Mucosa of rectum (tissue), 2 donors: ENCODE results near the gene MRPS34.

Source experiments
- H3K27ac ChIP-seq, 2 donors: one replicate each; pipeline ENCODE4 v1.7.0; 2013; ENCODE audit warnings: inconsistent platforms in 2 of 2, low read depth in 2 of 2, low read length in 2 of 2
- H3K27me3 ChIP-seq, 2 donors: one replicate each; pipeline ENCODE4 v1.7.0; 2013; ENCODE audit warnings: low read length in 2 of 2; ENCODE audit not compliant: control insufficient read depth in 2 of 2, insufficient read depth in 2 of 2
- H3K36me3 ChIP-seq, 2 donors: one replicate each; pipeline ENCODE4 v1.7.0; 2013; ENCODE audit warnings: low read length in 2 of 2; ENCODE audit not compliant: control insufficient read depth in 2 of 2, insufficient read depth in 2 of 2
- H3K4me1 ChIP-seq, 2 donors: one replicate each; pipeline ENCODE4 v1.7.0; 2013; ENCODE audit warnings: low read length in 2 of 2, mild to moderate bottlenecking in 1 of 2; ENCODE audit not compliant: control insufficient read depth in 2 of 2, insufficient read depth in 2 of 2
- H3K4me3 ChIP-seq, 2 donors: one replicate each; pipeline ENCODE4 v1.7.0; 2013; ENCODE audit warnings: low read length in 2 of 2
- H3K9ac ChIP-seq, 2 donors: one replicate each; pipeline ENCODE4 v1.7.0; 2013; ENCODE audit warnings: low read length in 2 of 2, low read depth in 1 of 2, mild to moderate bottlenecking in 1 of 2
- H3K9me3 ChIP-seq, 2 donors: one replicate each; pipeline ENCODE4 v1.7.0; 2013; ENCODE audit warnings: low read length in 2 of 2; ENCODE audit not compliant: control insufficient read depth in 2 of 2
- donor health status: healthy.
- donor health status: Normal muscosa, but diverticular disease.

MRPS34 gene

DNA sequence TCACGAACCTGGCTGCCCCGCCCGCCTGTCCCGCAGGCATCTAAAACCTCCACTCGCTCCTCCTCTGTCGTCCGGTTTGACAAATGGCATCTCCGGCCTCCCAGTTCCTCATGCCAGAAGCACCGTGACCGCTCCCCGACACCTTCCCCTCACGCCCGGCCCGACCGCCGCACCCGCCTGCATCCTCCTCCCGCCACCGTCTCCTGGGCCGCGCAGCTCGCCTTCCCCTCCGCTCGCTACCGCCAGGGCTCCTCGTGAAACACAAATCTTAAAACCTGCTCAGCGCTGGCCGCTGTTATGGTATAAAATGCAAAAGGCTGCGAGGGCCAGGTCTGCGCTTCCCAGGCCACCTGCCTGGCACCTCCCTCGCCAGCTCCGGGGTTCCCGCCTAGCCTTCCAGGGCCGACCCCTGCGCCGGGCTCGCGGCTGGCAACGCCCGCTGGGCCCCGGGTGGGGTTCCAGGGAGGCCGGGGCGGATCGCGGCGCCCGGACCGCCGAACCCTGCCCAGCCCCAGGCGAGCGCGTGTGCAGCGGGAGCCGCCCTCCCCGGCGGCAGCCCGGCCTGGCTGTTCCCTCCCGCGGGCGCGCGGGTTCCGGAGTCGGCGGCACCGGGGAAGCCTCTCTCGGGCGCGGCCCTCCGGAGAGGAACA lies 8.9 kb upstream of the MRPS34 start:
- Histone ChIP-seq H3K4me1 (peaks cover 15 to 17% of the 10 kb centered on the region in 2 donors), H3K27me3 (no peaks in the 10 kb centered on the region), H3K4me3 (peak overlapping the region; percentile 79), H3K9me3 (no peaks in the 10 kb centered on the region), H3K27ac (peak overlapping the region; percentile 80 to 86), H3K36me3 (peaks cover 16 to 24% of the 10 kb centered on the region in 2 donors), H3K9ac (peak overlapping the region; percentile 56 to 78)

DNA sequence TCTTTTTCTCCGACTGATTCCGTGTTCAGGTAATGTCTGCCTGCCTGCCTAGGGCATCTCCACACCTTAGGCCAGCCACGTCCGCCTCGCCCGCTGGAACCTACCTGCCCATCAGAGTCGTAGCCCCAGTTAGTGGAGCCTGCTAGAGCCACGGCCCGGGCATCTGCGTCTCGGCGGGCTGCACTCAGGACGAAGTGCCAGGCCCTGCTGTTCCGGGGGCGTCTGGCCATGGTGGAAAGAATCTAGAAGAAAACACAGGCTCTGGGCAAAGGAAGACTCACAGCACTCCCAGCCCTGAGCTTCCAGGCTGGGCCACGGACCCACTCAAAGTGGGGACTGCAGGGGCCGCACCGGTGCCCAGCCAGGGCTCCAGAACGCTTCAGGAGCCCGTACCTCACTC lies 8.3 kb upstream of the MRPS34 start:
- H3K4me1 ChIP-seq = peaks cover 15 to 17% of the 10 kb centered on the region in 2 donors
- H3K27ac ChIP-seq = peak overlapping the region; percentile 80 to 86
- peak overlapping the region; percentile 56 to 78 for H3K9ac ChIP-seq

DNA sequence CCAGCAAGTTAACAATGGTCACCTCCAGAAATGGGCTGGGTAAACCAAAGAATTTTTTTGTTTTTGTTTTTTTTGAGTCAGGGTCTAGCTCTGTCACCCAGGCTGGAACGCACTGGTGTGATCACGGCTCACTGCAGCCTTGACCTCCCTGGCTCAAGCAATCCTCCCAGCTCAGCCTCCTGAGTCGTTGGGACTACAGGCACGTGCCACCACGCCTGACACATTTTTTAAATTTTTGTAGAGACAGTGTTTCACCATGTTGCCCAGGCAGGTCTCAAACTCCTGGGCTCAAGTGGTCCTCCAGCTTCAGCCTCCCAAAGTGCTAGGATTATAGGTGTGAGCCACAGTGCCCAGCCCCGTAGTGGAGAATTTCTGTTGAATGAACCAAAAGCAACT lies 7.7 kb upstream of the MRPS34 start:
- H3K4me3 ChIP-seq = peak overlapping the region; percentile 79
- H3K9ac ChIP-seq = no peak overlapping the region
- no peak overlapping the region for H3K27ac ChIP-seq
- peaks cover 23 to 30% of the 10 kb centered on the region in 2 donors for H3K36me3 ChIP-seq
- no peaks in the 10 kb centered on the region for H3K27me3 ChIP-seq
- H3K9me3 ChIP-seq = no peaks in the 10 kb centered on the region
- H3K4me1 ChIP-seq = peaks cover 15 to 17% of the 10 kb centered on the region in 2 donors

More for the DNA sequence above, 8.3 kb upstream of the MRPS34 start:
- H3K4me3 ChIP-seq = peak overlapping the region; percentile 79
- no peaks in the 10 kb centered on the region for H3K9me3 ChIP-seq
- H3K36me3 ChIP-seq = peaks cover 21 to 25% of the 10 kb centered on the region in 2 donors
- H3K27me3 ChIP-seq = no peaks in the 10 kb centered on the region

DNA sequence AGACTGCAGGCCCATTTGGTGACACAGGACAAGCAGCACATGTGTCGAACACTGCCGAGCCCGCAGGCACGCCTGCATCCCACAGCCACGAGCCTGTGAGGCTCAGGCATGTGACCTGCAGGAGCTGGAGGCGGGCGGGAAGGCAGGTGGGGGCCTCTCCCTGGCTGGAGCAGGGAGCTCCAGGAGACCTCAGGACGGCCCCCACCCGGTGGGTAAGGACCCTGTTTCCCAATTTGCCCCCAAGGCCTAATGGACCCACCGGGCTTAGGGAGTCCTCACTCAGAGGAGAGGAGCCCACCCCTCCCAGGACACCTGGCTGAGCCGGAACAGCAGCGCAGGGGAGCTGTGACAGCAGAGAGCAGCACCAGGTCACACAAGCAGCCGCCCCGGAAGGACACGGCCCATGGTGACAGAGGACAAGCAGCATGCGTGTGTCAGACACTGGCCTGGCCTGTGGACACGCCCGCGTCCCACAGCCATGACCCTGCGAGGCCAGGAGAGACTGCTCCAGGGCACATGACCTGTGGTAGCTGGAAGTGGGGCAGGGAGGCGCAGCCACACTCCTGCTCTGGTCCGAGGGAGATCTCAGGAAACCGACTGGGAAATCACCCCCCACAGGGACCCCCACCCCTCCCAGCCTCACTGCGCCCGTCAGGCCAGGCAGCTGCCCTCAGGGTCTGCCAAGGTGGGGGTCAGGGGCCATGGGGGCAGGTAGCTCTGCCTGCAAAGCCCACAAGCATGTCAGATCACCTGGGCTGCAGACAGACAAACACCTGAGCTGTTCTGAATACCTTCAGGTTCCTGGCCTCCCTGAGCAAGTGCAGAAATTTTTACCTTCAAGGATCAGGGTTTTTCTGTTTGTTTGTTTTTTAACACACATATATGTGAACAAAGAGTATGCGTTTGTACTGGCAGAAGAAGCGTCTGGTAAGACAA lies 7.1 kb upstream of the MRPS34 start:
- no peak overlapping the region for H3K4me3 ChIP-seq
- H3K4me1 ChIP-seq = peaks cover 15 to 17% of the 10 kb centered on the region in 2 donors
- H3K27ac ChIP-seq = no peak overlapping the region
- H3K9me3 ChIP-seq = no peaks in the 10 kb centered on the region
- no peaks in the 10 kb centered on the region for H3K27me3 ChIP-seq
- H3K9ac ChIP-seq = no peak overlapping the region
- H3K36me3 ChIP-seq = peaks cover 23 to 36% of the 10 kb centered on the region in 2 donors

DNA sequence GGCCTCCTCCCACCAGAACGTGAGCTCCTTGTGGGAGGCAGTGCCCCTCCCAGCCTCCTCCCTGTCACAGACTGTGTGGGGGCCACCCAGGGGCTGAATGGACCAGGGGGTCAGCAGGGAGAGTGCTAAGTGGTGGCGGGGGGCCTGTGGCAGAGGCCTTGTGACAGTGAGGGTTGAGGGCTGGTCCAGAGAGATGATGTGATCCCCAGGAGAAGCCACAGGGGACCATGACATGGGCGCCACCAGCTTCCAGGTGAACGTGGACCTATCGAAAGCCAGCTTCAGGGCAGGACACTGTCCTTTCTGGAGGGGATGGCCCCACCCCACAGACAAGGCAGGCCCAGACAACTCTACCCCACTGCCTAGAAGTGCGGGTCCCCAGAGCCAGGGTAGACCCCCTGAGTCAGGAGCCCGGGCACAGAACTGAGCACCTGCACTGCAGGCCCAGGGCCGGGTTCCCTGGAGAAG lies 6.3 kb upstream of the MRPS34 start:
- Histone ChIP-seq H3K27me3 (no peaks in the 10 kb centered on the region), H3K27ac (no peak overlapping the region), H3K36me3 (peaks cover 23 to 36% of the 10 kb centered on the region in 2 donors)

DNA sequence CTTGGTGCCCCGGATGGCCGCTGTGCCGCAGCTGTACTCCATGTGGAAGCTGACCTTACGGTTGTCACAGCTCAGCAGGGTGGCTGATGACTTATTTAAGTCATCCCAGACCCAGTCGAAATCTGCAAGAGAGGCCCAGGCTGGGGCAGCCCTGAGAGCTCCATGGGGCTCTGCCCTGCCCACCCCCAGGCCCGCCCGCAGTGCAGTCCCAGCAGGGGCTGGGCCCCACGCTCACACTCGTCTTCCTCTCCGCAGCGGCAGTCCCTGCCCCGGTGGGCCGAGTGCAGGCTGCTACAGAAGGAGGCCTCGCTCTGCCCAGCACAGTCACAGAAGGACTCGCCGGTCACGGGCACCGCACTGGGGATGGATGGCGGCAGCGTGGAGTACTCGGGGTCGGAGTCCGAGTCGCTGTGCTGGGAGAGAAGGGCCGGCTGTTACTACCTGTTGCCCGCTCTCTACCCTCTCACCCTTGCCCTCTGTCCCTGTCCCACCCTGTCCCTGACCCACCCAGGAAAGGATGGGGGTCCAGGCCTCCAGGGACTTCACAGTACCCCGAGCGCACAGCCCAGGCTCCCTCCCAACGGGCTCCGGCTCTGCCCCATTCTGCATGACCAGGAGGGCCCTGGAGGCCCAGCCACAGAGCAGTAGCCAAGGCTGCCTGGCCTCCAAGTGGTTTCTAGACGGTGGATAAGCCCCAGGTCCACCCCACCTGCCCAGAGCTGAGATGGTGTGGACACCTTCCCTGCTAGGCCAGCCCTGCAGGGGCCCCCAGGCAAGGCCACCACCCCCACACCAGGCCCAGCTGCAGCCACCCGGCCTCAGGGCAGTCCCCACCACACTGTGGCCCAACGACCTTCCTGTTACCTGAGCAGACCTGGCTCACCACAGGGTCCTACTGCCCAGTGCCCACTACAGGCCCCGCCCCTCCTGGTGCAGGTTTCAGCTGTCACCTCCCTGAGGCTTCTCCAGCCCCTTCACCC lies 5.6 kb upstream of the MRPS34 start:
- Histone ChIP-seq H3K4me3 (no peak overlapping the region), H3K9ac (no peak overlapping the region), H3K27me3 (no peaks in the 10 kb centered on the region), H3K36me3 (peaks cover 23 to 36% of the 10 kb centered on the region in 2 donors), H3K4me1 (peaks cover 22 to 24% of the 10 kb centered on the region in 2 donors), H3K27ac (no peak overlapping the region), H3K9me3 (no peaks in the 10 kb centered on the region)

More for the DNA sequence above, 6.3 kb upstream of the MRPS34 start:
- no peaks in the 10 kb centered on the region for H3K9me3 ChIP-seq
- H3K4me1 ChIP-seq = peaks cover 20 to 22% of the 10 kb centered on the region in 2 donors
- H3K4me3 ChIP-seq = no peak overlapping the region
- no peak overlapping the region for H3K9ac ChIP-seq

DNA sequence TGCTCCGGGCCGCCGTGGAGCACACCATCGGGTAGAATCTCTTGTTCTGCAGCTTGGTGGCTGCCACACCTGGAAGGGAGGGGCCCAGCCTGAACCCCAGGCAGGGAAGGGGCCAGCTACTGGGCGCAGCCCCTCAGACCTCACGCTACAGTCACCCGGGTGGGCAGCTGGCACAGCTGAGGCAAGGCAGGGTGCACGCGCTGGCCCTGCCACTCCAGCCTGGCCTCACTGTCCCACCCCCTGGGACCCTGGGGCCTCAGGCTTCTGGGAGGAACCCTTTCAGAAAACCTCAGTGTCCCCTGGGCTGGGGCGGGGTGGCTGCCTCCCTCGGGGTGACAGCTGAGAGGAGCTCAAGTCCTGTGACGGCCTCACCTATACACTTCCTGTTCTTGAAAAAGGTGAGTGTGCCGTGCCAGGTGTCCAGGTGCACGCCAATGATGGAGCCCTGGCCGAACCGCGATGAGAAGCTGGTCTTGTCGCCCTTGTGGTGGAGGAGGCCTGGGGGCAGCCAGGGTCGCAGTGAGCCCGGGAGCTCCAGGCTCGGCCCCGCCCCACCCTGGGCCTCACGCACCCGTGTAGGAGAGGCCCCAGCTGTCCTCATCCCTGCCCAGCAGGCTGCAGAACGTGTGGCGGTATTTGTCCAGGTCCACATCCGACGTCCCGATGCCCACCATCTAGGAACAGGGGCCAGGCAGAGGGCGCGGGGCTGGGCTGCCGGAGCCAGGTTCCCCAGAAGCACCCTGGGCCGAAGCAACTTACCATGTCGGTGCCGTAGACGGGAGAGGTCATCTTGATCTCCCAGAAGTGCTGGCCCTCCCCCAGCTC lies 4.7 kb upstream of the MRPS34 start:
- Histone ChIP-seq H3K27me3 (no peaks in the 10 kb centered on the region), H3K9ac (no peak overlapping the region), H3K9me3 (no peaks in the 10 kb centered on the region), H3K4me3 (no peak overlapping the region), H3K27ac (no peak overlapping the region), H3K36me3 (peaks cover 23 to 36% of the 10 kb centered on the region in 2 donors), H3K4me1 (peaks cover 22 to 24% of the 10 kb centered on the region in 2 donors)

DNA sequence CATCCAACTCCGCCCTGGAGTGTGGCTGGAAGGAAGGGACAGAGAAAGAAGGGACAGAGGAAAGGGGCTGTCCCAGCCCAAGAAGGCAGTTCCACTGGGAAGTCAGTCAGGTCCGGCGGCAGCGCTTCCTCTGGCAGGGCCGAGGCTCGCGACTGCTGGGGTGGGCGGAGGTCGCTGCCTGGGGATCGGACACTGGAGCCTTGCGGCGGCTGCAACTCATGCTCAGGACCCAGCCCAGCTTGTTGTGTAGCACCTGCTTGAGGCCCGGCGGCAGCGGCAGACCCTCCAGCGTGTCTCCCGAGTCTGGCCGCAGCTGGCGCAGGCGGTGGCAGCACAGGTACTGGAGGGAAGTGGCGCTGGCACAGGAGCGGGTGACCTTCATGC lies 4.0 kb upstream of the MRPS34 start:
- Histone ChIP-seq H3K36me3 (peaks cover 23 to 36% of the 10 kb centered on the region in 2 donors), H3K4me3 (no peak overlapping the region), H3K9me3 (no peaks in the 10 kb centered on the region), H3K27me3 (no peaks in the 10 kb centered on the region), H3K27ac (no peak overlapping the region), H3K9ac (no peak overlapping the region), H3K4me1 (peaks cover 27 to 28% of the 10 kb centered on the region in 2 donors)

DNA sequence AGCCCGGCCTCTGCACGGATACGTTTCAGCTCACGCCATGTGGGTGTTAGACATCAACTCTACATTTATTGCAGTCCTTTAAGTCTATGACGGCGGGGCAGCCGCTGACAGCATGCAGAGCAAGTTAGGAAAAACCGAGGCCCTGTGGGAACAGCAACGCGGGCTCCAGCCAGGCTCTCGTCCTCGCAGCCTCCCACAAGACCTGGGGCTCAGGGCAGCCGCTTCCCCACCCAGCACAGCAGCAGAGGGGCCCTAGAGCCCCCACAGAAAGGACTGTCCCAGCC lies 3.7 kb upstream of the MRPS34 start:
- Histone ChIP-seq H3K9ac (no peak overlapping the region), H3K4me3 (no peak overlapping the region), H3K9me3 (no peaks in the 10 kb centered on the region), H3K27ac (no peak overlapping the region), H3K36me3 (peaks cover 23 to 36% of the 10 kb centered on the region in 2 donors), H3K4me1 (peaks cover 28 to 30% of the 10 kb centered on the region in 2 donors), H3K27me3 (no peaks in the 10 kb centered on the region)
